Hepatocyte (in vitro differentiated cells): ENCODE results near the gene MCF2. TPM values are rescaled to one million over a fixed set of nuclear protein-coding genes. Genes with fewer than 3 reads are reported as not detected.

Experiments used
- DNase-seq: peaks from one replicate; pipeline ENCODE4 v3.0.0-alpha.2; 2016; ENCODE audit warnings: low spot score
- H2AFZ ChIP-seq: fragments of 200-600 bp; sonication (generic); 2 replicates; pipeline ENCODE4 v1.6.0; 2016; ENCODE audit warnings: antibody characterized with exemption, mild to moderate bottlenecking
- H3K27ac ChIP-seq: fragments of 200-600 bp; sonication (generic); 2 replicates; pipeline ENCODE4 v1.5.1; 2016; ENCODE audit warnings: mild to moderate bottlenecking
- H3K27me3 ChIP-seq: fragments of 200-600 bp; sonication (generic); 2 replicates; pipeline ENCODE4 v1.6.1; 2016
- H3K36me3 ChIP-seq: fragments of 200-600 bp; sonication (generic); replicated peaks from 2 replicates; pipeline ENCODE4 v1.5.1; 2016; ENCODE audit warnings: low read depth; ENCODE audit not compliant: insufficient read depth
- H3K4me1 ChIP-seq: fragments of 200-600 bp; sonication (generic); 2 replicates; pipeline ENCODE4 v1.5.1; 2016; ENCODE audit warnings: mild to moderate bottlenecking, moderate library complexity; ENCODE audit not compliant: insufficient read depth
- H3K4me2 ChIP-seq: fragments of 200-600 bp; sonication (generic); 2 replicates; pipeline ENCODE4 v1.6.0; 2016
- H3K4me3 ChIP-seq: fragments of 200-600 bp; sonication (generic); 2 replicates; pipeline ENCODE4 v1.5.1; 2016; ENCODE audit warnings: mild to moderate bottlenecking
- H3K79me2 ChIP-seq: fragments of 200-600 bp; sonication (generic); 2 replicates; pipeline ENCODE4 v1.6.0; 2017; ENCODE audit warnings: mild to moderate bottlenecking
- H3K9me2 ChIP-seq: fragments of 200-600 bp; sonication (generic); replicated peaks from 2 replicates; pipeline ENCODE4 v1.6.0; 2017; ENCODE audit warnings: mild to moderate bottlenecking; ENCODE audit not compliant: insufficient read depth
- H3K9me3 ChIP-seq: fragments of 200-600 bp; sonication (generic); 2 replicates; pipeline ENCODE4 v1.5.1; 2016; ENCODE audit warnings: low read depth, mild to moderate bottlenecking
- H4K20me1 ChIP-seq: fragments of 200-600 bp; sonication (generic); 2 replicates; pipeline ENCODE4 v1.6.0; 2016; ENCODE audit warnings: mild to moderate bottlenecking; ENCODE audit not compliant: insufficient read depth, poor library complexity, severe bottlenecking
- EZH2 ChIP-seq: fragments of 200-600 bp; sonication (generic); IDR thresholded peaks from 2 replicates; pipeline ENCODE4 v1.6.1; 2016; ENCODE audit warnings: antibody characterized with exemption, mild to moderate bottlenecking, borderline replicate concordance
- EZH2phosphoT487 ChIP-seq: fragments of 200-600 bp; sonication (generic); IDR thresholded peaks from one replicate; pipeline ENCODE4 v1.6.1; 2018; ENCODE audit warnings: antibody characterized with exemption, mild to moderate bottlenecking, low read depth, moderate library complexity; ENCODE audit not compliant: unreplicated experiment, severe bottlenecking
- WGBS: methylation state at CpG from one replicate; pipeline ENCODE4 v1.1.6; 2016; ENCODE audit warnings: low lambda C conversion rate; ENCODE audit errors: missing lambda C conversion rate; 5-methylcytosine and 5-hydroxymethylcytosine counted together
- polyA plus RNA-seq: library from polyadenylated mRNA; unstranded; fragments of >200 nt; fragmentation: Nextera tagmentation; extraction: Ambion mirVana; gene quantifications from 2 replicates; pipeline ENCODE4 v1.2.1, GENCODE V29; 2016
- total RNA-seq: library from RNA; depleted of rRNA; stranded (reverse); fragments of >200 nt; gene quantifications from 2 replicates; pipeline ENCODE4 v1.2.3, GENCODE V29; 2014
- TF ChIP-seq, protein P1 (sequence below): fragments of 200-600 bp; sonication (generic); IDR thresholded peaks from 2 replicates; pipeline ENCODE4 v1.5.1; 2016; ENCODE audit warnings: antibody characterized with exemption, mild to moderate bottlenecking; ENCODE audit not compliant: poor library complexity

Gene MCF2
- total and polyA plus RNA-seq, 2 experiments from 2014 or later, result 0.13 TPM; not detected in 1

DNA sequence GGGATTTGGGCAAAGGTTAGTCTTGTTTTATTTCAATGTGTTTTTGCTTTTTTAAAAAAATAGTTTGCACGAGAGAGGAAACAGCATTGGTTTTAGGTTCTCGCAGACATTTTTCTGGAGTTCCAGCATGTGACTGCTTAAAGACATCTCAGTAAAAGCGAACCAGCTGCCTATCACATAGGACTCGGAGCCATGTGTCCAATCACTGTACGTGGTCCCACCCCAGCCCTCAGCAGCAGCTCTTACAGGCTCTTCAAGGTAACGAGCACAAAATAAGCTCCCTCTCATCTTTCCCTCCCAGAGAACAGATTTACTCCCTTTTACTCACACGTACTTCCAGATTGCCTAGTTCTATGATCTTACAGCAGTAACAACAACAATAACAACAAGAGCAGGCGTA is 68.7 kb downstream of the MCF2 start:
- no peaks in the 10 kb centered on the region for H3K79me2 ChIP-seq
- TF ChIP-seq, protein P1, sequence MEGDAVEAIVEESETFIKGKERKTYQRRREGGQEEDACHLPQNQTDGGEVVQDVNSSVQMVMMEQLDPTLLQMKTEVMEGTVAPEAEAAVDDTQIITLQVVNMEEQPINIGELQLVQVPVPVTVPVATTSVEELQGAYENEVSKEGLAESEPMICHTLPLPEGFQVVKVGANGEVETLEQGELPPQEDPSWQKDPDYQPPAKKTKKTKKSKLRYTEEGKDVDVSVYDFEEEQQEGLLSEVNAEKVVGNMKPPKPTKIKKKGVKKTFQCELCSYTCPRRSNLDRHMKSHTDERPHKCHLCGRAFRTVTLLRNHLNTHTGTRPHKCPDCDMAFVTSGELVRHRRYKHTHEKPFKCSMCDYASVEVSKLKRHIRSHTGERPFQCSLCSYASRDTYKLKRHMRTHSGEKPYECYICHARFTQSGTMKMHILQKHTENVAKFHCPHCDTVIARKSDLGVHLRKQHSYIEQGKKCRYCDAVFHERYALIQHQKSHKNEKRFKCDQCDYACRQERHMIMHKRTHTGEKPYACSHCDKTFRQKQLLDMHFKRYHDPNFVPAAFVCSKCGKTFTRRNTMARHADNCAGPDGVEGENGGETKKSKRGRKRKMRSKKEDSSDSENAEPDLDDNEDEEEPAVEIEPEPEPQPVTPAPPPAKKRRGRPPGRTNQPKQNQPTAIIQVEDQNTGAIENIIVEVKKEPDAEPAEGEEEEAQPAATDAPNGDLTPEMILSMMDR, result no peak
- TF ChIP-seq EZH2 (no peak), EZH2phosphoT487 (no peak)
- no peak overlapping the region for H2AFZ ChIP-seq
- H3K36me3 ChIP-seq, result no peaks in the 10 kb centered on the region
- no peaks in the 10 kb centered on the region for H3K27me3 ChIP-seq
- no peak overlapping the region for H3K27ac ChIP-seq
- no peak overlapping the region for H3K4me3 ChIP-seq
- WGBS, result 75% methylated on average over 8 of the region's 8 CpGs
- no peaks in the 10 kb centered on the region for H3K9me3 ChIP-seq
- H3K9me2 ChIP-seq, result no peaks in the 10 kb centered on the region
- H3K4me2 ChIP-seq, result no peak overlapping the region
- no peaks in the 10 kb centered on the region for H3K4me1 ChIP-seq
- no peak for DNase-seq
- H4K20me1 ChIP-seq, result no peaks in the 10 kb centered on the region

DNA sequence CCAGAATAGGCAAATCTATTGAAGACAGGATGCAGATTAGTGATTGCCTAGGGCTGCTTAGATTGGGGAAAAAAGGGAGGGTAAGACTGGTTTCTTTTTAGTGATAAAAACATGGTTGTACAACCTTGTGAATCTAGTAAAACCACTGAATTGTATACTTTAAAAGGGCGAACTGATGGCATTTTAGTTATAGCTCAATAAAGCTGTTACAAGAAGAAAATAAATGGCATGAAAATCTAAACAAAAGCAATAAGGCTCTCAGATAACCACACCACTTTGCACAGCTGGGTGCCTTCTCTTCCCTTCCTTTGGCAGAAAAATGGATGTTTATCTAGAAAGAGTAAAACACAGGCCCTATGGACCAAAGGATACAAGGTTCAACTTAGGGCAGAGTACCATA is 107.9 kb downstream of the MCF2 start:
- Histone ChIP-seq H3K27ac (no peak overlapping the region), H3K4me1 (no peaks in the 10 kb centered on the region), H3K79me2 (no peaks in the 10 kb centered on the region), H3K36me3 (no peaks in the 10 kb centered on the region), H3K4me3 (no peak overlapping the region), H4K20me1 (no peaks in the 10 kb centered on the region), H2AFZ (no peak overlapping the region), H3K27me3 (no peaks in the 10 kb centered on the region), H3K4me2 (no peak overlapping the region), H3K9me2 (no peaks in the 10 kb centered on the region), H3K9me3 (no peaks in the 10 kb centered on the region)
- 60% methylated on average over 1 of the region's 1 CpG for WGBS
- no peak for DNase-seq
- no peak for TF ChIP-seq EZH2phosphoT487
- no peak for TF ChIP-seq EZH2
- TF ChIP-seq, protein P1, result no peak

DNA sequence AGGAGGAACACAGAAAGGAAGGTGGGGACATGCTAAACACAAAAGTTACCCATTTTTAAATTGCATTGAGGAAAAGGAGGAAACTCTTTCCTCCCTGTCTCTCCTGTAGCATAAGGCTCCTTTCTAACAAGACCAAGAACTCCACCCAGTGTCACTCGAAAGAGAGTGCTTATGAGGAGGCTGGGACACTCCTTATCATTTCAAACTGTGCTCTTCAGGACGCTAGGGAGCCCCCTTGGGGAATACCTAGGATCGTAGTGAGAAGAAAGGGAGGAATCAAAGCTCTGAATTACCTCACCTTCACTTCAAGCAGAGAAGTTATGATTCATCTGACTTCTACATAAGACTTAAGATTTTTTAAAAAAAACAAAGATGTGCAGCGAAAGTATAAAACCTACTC is 111.9 kb downstream of the MCF2 start:
- Histone ChIP-seq H3K4me3 (no peak overlapping the region), H3K4me1 (no peaks in the 10 kb centered on the region), H4K20me1 (no peaks in the 10 kb centered on the region), H3K79me2 (no peaks in the 10 kb centered on the region), H2AFZ (no peak overlapping the region), H3K4me2 (no peak overlapping the region), H3K27me3 (no peaks in the 10 kb centered on the region), H3K36me3 (no peaks in the 10 kb centered on the region), H3K9me2 (no peaks in the 10 kb centered on the region), H3K27ac (no peak overlapping the region), H3K9me3 (no peaks in the 10 kb centered on the region)
- TF ChIP-seq, protein P1, result no peak
- TF ChIP-seq EZH2phosphoT487 (no peak), EZH2 (no peak)
- WGBS, result 35% methylated on average over 4 of the region's 4 CpGs
- DNase-seq, result no peak

DNA sequence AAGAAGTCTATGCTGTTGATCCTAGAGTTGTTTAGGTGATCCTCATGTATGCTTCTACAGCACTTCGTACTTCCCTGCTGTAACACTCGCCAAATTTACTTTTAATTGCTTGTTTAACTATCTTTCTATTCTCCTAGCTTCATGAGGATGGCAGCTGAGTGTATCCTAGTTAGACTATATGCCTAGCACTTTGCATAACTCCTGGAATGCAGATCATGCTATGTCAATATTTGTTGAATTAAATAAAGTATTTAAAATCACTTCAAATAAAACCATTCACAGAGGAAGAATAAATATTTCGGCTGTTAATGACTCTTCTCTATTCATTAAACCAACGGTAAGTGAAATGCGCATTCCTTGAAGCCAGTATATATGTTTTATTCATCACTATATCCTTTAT is 122.4 kb downstream of the MCF2 start:
- Histone ChIP-seq H3K36me3 (no peaks in the 10 kb centered on the region), H3K79me2 (no peaks in the 10 kb centered on the region), H3K4me3 (no peak overlapping the region), H2AFZ (no peak overlapping the region), H3K4me1 (no peaks in the 10 kb centered on the region), H3K4me2 (no peak overlapping the region), H3K9me3 (no peaks in the 10 kb centered on the region), H3K27me3 (no peaks in the 10 kb centered on the region), H3K27ac (no peak overlapping the region), H3K9me2 (no peaks in the 10 kb centered on the region), H4K20me1 (no peaks in the 10 kb centered on the region)
- TF ChIP-seq EZH2phosphoT487 (no peak), EZH2 (no peak)
- TF ChIP-seq, protein P1, result no peak
- 67% methylated on average over 5 of the region's 5 CpGs for WGBS
- DNase-seq, result no peak
